Endothelial cell of umbilical vein (primary cell): ENCODE results near the gene CIITA. TPM values are rescaled to one million over a fixed set of nuclear protein-coding genes. Genes with fewer than 3 reads are reported as not detected.

ENCODE experiments used
- BruUV-seq: library from RNA; stranded (reverse); fragments of 400-500 nt; replicated peaks from 2 replicates; lab custom pipeline; 2021; lab: Mats Ljungman, UMichigan
- CTCF ChIA-PET: fragments of 300-600, 350-600 bp; sonication (Branson Sonifier 250); formaldehyde crosslinking; loops from one replicate; lab custom pipeline; 2021; ENCODE audit warnings: antibody characterized with exemption, inconsistent platforms; lab: Charles Lee
- POLR2A ChIA-PET: fragments of 300-600, 350-600 bp; sonication (Branson Sonifier 250); formaldehyde crosslinking; loops from one replicate; lab custom pipeline; 2021; ENCODE audit warnings: antibody characterized with exemption, inconsistent platforms; lab: Charles Lee
- DNase-seq: peaks from one replicate; pipeline ENCODE4 v3.0.0-alpha.2; 2011; ENCODE audit warnings: low read depth, low spot score
- FAIRE-seq: peaks from 2 replicates; lab custom pipeline; 2011; peaks lifted over from hg19 to GRCh38; lab: Jason Lieb, UNC
- H2AFZ ChIP-seq: 2 replicates; pipeline ENCODE4 v1.6.0; 2012; ENCODE audit warnings: low read depth, low read length, control low read depth, inconsistent platforms
- H3K27ac ChIP-seq: 2 replicates; pipeline ENCODE4 v1.5.1; 2011; ENCODE audit warnings: low read depth, mild to moderate bottlenecking, control low read depth, low read length, moderate library complexity; ENCODE audit not compliant: insufficient read depth
- H3K27me3 ChIP-seq, 2 experiments: 2 replicates each; pipeline versions ENCODE4 v1.6.0 to v1.6.1; 2011; ENCODE audit warnings: low read length in 2 of 2, mixed read lengths in 1 of 2; ENCODE audit not compliant: control insufficient read depth in 2 of 2, insufficient read depth in 2 of 2
- H3K36me3 ChIP-seq, 2 experiments: 2 replicates in 1 of 2; 3 replicates in 1 of 2; pipeline ENCODE4 v1.5.1; 2011; ENCODE audit warnings: low read length in 2 of 2, mild to moderate bottlenecking in 1 of 2, moderate library complexity in 1 of 2; ENCODE audit not compliant: control insufficient read depth in 2 of 2, insufficient read depth in 2 of 2; ENCODE audit errors: extremely low read depth in 1 of 2
- H3K4me1 ChIP-seq: 3 replicates; pipeline ENCODE4 v1.5.1; 2011; ENCODE audit warnings: mild to moderate bottlenecking, low read length; ENCODE audit not compliant: control insufficient read depth, insufficient read depth; ENCODE audit errors: extremely low read depth
- H3K4me2 ChIP-seq: 2 replicates; pipeline ENCODE4 v1.6.1; 2011; ENCODE audit warnings: low read length, control low read depth, mixed read lengths; ENCODE audit not compliant: insufficient read depth
- H3K4me3 ChIP-seq, 3 experiments: fragments of 200-600 bp in 1 of 3; sonication (generic), shearing (Covaris generic) in 1 of 3; replicated peaks in 1 of 3; 2 replicates each; pipeline ENCODE4 v1.5.1; 2011 to 2016; ENCODE audit warnings: control low read depth in 3 of 3, low read length in 3 of 3, mild to moderate bottlenecking in 2 of 3, inconsistent platforms in 1 of 3, low read depth in 1 of 3, moderate library complexity in 1 of 3; ENCODE audit not compliant: insufficient read depth in 1 of 3
- H3K79me2 ChIP-seq: 2 replicates; pipeline ENCODE4 v1.6.0; 2012; ENCODE audit warnings: low read length, inconsistent platforms; ENCODE audit not compliant: control insufficient read depth, insufficient read depth
- H3K9ac ChIP-seq: replicated peaks from 2 replicates; pipeline ENCODE3; 2011; ENCODE audit warnings: low read length, control low read depth; ENCODE audit not compliant: insufficient read depth; ENCODE audit errors: extremely low read depth
- H3K9me1 ChIP-seq: replicated peaks from 3 replicates; pipeline ENCODE4 v1.6.0; 2011; ENCODE audit warnings: mild to moderate bottlenecking, low read length; ENCODE audit not compliant: control insufficient read depth, insufficient read depth; ENCODE audit errors: extremely low read depth
- H3K9me3 ChIP-seq: replicated peaks from 2 replicates; pipeline ENCODE4 v1.5.1; 2012; ENCODE audit warnings: low read length, inconsistent platforms; ENCODE audit not compliant: control insufficient read depth, insufficient read depth
- H4K20me1 ChIP-seq: replicated peaks from 2 replicates; pipeline ENCODE3; 2011; ENCODE audit warnings: mild to moderate bottlenecking, low read length; ENCODE audit not compliant: control insufficient read depth, insufficient read depth; ENCODE audit errors: extremely low read depth
- EZH2 ChIP-seq: IDR thresholded peaks from 2 replicates; pipeline ENCODE4 v1.6.1; 2012; ENCODE audit warnings: borderline replicate concordance, low read depth, mild to moderate bottlenecking, moderate library complexity, low read length, inconsistent platforms; ENCODE audit not compliant: severe bottlenecking
- FOS ChIP-seq: IDR thresholded peaks from 2 replicates; pipeline ENCODE4 v1.6.1; 2011; ENCODE audit warnings: mild to moderate bottlenecking, low read length, moderate library complexity, borderline replicate concordance; ENCODE audit not compliant: insufficient read depth
- GATA2 ChIP-seq: IDR thresholded peaks from 2 replicates; pipeline ENCODE4 v1.7.0; 2011; ENCODE audit warnings: low read depth, mild to moderate bottlenecking, moderate library complexity, mixed read lengths, low read length; ENCODE audit not compliant: insufficient read length, insufficient read depth
- JUN ChIP-seq: IDR thresholded peaks from 2 replicates; pipeline ENCODE4 v1.6.1; 2011; ENCODE audit warnings: borderline replicate concordance, low read depth; ENCODE audit not compliant: insufficient read length, insufficient read depth
- MYC ChIP-seq: IDR thresholded peaks from one replicate; pipeline ENCODE4 v1.6.1; 2011; ENCODE audit warnings: mild to moderate bottlenecking, low read depth, low read length
- POLR2A ChIP-seq: IDR thresholded peaks from 2 replicates; pipeline ENCODE4 v1.6.1; 2012; ENCODE audit warnings: low read depth, mild to moderate bottlenecking, control low read depth, low read length
- POLR2AphosphoS5 ChIP-seq: IDR thresholded peaks from 2 replicates; pipeline ENCODE4 v1.6.1; 2012; ENCODE audit warnings: low read depth, mild to moderate bottlenecking, control low read depth, low read length, moderate library complexity; ENCODE audit not compliant: insufficient read depth
- dilution Hi-C: fragments of 300-500 bp; cut with MboI; formaldehyde crosslinking; loops from one replicate; pipeline ENCODE4 v1.15.0; 2019; ENCODE audit warnings: low sequenced_read_pairs; ENCODE audit not compliant: extremely low pct_ligation_motif_present
- intact Hi-C: fragments of 100-400 bp; cut with micrococcal nuclease; formaldehyde crosslinking; loops from one replicate; pipeline ENCODE4 v1.10.0; 2022
- polyA plus RNA-seq, 4 experiments: library from polyadenylated mRNA; depleted of rRNA in 3 of 4; stranded (reverse) in 3 of 4; unstranded in 1 of 4; fragments of >200 nt; gene quantifications; 2 replicates each; pipeline versions ENCODE4 v1.2.1 to v1.2.3, GENCODE V29; 2011 to 2012; ENCODE audit warnings: missing spikeins in 1 of 4
- total RNA-seq: library from RNA; stranded (reverse); gene quantifications from 2 replicates; pipeline ENCODE4 v1.2.3, GENCODE V29; 2021
- TF ChIP-seq, protein P1 (sequence below): IDR thresholded peaks from 2 replicates; pipeline ENCODE4 v1.6.1; 2011; ENCODE audit not compliant: insufficient read depth, insufficient read length
- TF ChIP-seq, protein P2 (sequence below), 2 donors: IDR thresholded peaks; 1 replicate in 1 of 2; 2 replicates in 1 of 2; pipeline ENCODE4 v1.5.1; 2011; ENCODE audit warnings: low read length in 2 of 2, mild to moderate bottlenecking in 2 of 2, moderate library complexity in 2 of 2, control low read depth in 1 of 2, inconsistent platforms in 1 of 2, low read depth in 1 of 2; ENCODE audit not compliant: insufficient read depth in 1 of 2; ENCODE audit errors: extremely low read depth in 1 of 2

Gene CIITA
- total and polyA plus RNA-seq, 2 donors (not counting 3 experiments of a cell fraction or from before 2014, with no cell fraction given), result not detected

DNA sequence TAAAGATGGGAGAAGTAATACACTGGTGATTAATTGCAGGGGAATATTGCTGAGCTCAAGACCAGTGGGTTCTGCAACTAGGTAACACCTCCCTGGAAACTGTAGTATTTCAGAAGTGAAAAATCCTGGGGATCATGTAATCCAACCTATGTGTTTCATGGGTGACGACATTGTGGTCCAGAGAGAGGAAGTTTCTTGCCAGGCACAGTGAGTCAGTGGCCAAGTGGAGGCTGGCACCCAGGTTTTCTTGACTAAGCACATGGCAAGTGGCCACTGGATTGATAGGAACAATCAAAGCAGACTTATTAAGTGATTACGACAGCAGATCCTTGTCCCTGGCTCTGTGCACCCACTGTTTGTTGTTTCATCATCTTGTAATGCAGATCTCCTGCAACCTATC, 14.6 kb upstream of the CIITA start:
- H3K4me2 ChIP-seq, result no peak overlapping the region
- H3K9me1 ChIP-seq, result no peaks in the 10 kb centered on the region
- no peak for DNase-seq
- no peak overlapping the region for H3K9ac ChIP-seq
- H3K4me1 ChIP-seq, result no peaks in the 10 kb centered on the region
- ChIA-PET CTCF (no interaction called here), POLR2A (no interaction called here)
- dilution Hi-C loops, result no loop called here
- no peaks in the 10 kb centered on the region for H3K36me3 ChIP-seq
- H2AFZ ChIP-seq, result no peak overlapping the region
- TF ChIP-seq MYC (no peak), JUN (no peak), POLR2AphosphoS5 (no peak), POLR2A (no peak), EZH2 (no peak), GATA2 (no peak), FOS (no peak)
- TF ChIP-seq, protein P1, sequence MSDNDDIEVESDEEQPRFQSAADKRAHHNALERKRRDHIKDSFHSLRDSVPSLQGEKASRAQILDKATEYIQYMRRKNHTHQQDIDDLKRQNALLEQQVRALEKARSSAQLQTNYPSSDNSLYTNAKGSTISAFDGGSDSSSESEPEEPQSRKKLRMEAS, result no peak
- TF ChIP-seq, protein P2, sequence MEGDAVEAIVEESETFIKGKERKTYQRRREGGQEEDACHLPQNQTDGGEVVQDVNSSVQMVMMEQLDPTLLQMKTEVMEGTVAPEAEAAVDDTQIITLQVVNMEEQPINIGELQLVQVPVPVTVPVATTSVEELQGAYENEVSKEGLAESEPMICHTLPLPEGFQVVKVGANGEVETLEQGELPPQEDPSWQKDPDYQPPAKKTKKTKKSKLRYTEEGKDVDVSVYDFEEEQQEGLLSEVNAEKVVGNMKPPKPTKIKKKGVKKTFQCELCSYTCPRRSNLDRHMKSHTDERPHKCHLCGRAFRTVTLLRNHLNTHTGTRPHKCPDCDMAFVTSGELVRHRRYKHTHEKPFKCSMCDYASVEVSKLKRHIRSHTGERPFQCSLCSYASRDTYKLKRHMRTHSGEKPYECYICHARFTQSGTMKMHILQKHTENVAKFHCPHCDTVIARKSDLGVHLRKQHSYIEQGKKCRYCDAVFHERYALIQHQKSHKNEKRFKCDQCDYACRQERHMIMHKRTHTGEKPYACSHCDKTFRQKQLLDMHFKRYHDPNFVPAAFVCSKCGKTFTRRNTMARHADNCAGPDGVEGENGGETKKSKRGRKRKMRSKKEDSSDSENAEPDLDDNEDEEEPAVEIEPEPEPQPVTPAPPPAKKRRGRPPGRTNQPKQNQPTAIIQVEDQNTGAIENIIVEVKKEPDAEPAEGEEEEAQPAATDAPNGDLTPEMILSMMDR (IDR thresholded peaks at IDR 0.05; ENCODE audit: extremely low read depth in 1 of 2, insufficient read depth in 1 of 2, low read depth in 1 of 2, low read length in 2 of 2), result no peak
- BruUV-seq, result no TSS peak
- intact Hi-C loops, result no loop called here
- H3K79me2 ChIP-seq, result no peaks in the 10 kb centered on the region
- no peaks in the 10 kb centered on the region for H3K9me3 ChIP-seq
- no peak overlapping the region for H3K4me3 ChIP-seq
- H3K27ac ChIP-seq, result no peak overlapping the region
- no peaks in the 10 kb centered on the region for H4K20me1 ChIP-seq
- H3K27me3 ChIP-seq, result no peaks in the 10 kb centered on the region
- FAIRE-seq, result no peak
